ENCODE results near the gene ATP5MC2.
"Not testable (repeated sequence)": the region's sequence is repeated elsewhere in the genome, so short reads cannot be mapped to it uniquely, and the experiment has no call there.

The ATP5MC2 gene

GRCh38 chr12:53646300-53646699 is 29.6 kb downstream of the ATP5MC2 start:
- DNase-seq (ENCODE audit: low spot score), result not testable (repeated sequence)

GRCh38 chr12:53645165-53645564 is 30.7 kb downstream of the ATP5MC2 start:
- DNase-seq (ENCODE audit: low spot score), result no peak

- DNase-seq (ENCODE audit: low spot score), result no peak
Observed at GRCh38 chr12:53644133-53644532, 31.8 kb downstream of the ATP5MC2 start.

GRCh38 chr12:53643232-53643979 is 32.5 kb downstream of the ATP5MC2 start:
- no peak for DNase-seq (ENCODE audit: low spot score)

GRCh38 chr12:53638057-53638456 is 37.8 kb downstream of the ATP5MC2 start:
- DNase-seq (ENCODE audit: low spot score), result no peak

GRCh38 chr12:53636641-53637040 is 39.2 kb downstream of the ATP5MC2 start:
- no peak for DNase-seq (ENCODE audit: low spot score)

GRCh38 chr12:53635708-53636107 is 40.2 kb downstream of the ATP5MC2 start:
- not testable (repeated sequence) for DNase-seq (ENCODE audit: low spot score)

- no peak for DNase-seq (ENCODE audit: low spot score)
Observed at GRCh38 chr12:53631721-53632120, 44.2 kb downstream of the ATP5MC2 start.

GRCh38 chr12:53627919-53628318 is 48.0 kb downstream of the ATP5MC2 start:
- no peak for DNase-seq (ENCODE audit: low spot score)

- no peak for DNase-seq (ENCODE audit: low spot score)
Observed at GRCh38 chr12:53626702-53627169, 49.1 kb downstream of the ATP5MC2 start.

- DNase-seq (ENCODE audit: low spot score), result peak; percentile 100
Observed at GRCh38 chr12:53625946-53626701, 49.8 kb downstream of the ATP5MC2 start, which contains the start of gene ATF7. Gene ATF7, minus strand, starts transcription at chr12:53626382. Its CDS starts 25,382 bp downstream, at chr12:53601000.

- DNase-seq (ENCODE audit: low spot score), result no peak
Observed at GRCh38 chr12:53625373-53625945, 50.4 kb downstream of the ATP5MC2 start.

GRCh38 chr12:53624956-53625355 is 50.9 kb downstream of the ATP5MC2 start:
- no peak for DNase-seq (ENCODE audit: low spot score)

GRCh38 chr12:53624458-53624857 is 51.4 kb downstream of the ATP5MC2 start:
- DNase-seq (ENCODE audit: low spot score), result no peak

- no peak for DNase-seq (ENCODE audit: low spot score)
Observed at GRCh38 chr12:53623548-53624385, 52.1 kb downstream of the ATP5MC2 start.

GRCh38 chr12:53622724-53623123 is 53.2 kb downstream of the ATP5MC2 start:
- no peak for DNase-seq (ENCODE audit: low spot score)

GRCh38 chr12:53618275-53618674 is 57.6 kb downstream of the ATP5MC2 start:
- DNase-seq (ENCODE audit: low spot score), result no peak

GRCh38 chr12:53617700-53618099 is 58.2 kb downstream of the ATP5MC2 start:
- DNase-seq (ENCODE audit: low spot score), result no peak

- DNase-seq (ENCODE audit: low spot score), result no peak
Observed at GRCh38 chr12:53616950-53617349, 58.9 kb downstream of the ATP5MC2 start.
